IMR-90 (cell line): Measurements from ENCODE around the gene HINT2. TPM values are rescaled to one million over a fixed set of nuclear protein-coding genes. Genes with fewer than 3 reads are reported as not detected.

ENCODE experiments used
- ATAC-seq: fragments of 200-7000 bp; cut with Tn5 transposase; 2 replicates; pipeline ENCODE4 v1.9.1; 2020; ENCODE audit warnings: low read depth, mild to moderate bottlenecking, moderate library complexity
- BruUV-seq: library from RNA; stranded (reverse); fragments of 400-500 nt; replicated peaks from 2 replicates; lab custom pipeline; 2021; lab: Mats Ljungman, UMichigan
- CTCF ChIA-PET: fragments of 300-600 bp; formaldehyde crosslinking; extraction: SDS; loops from one replicate; lab custom pipeline; 2021; ENCODE audit warnings: antibody characterized with exemption; lab: Yijun Ruan, JAX
- POLR2A ChIA-PET: fragments of 300-600 bp; sonication (Branson Sonifier 250); formaldehyde crosslinking; loops from one replicate; lab custom pipeline; 2022; ENCODE audit warnings: antibody characterized with exemption; ENCODE audit not compliant: unreplicated experiment; lab: Charles Lee
- DNase-seq: peaks from one replicate; pipeline ENCODE4 v3.0.0; 2013
- H2AFZ ChIP-seq: replicated peaks from 2 replicates; pipeline ENCODE3; 2013; ENCODE audit warnings: low read length, mild to moderate bottlenecking; ENCODE audit not compliant: poor library complexity
- H2AK5ac ChIP-seq: 2 replicates; pipeline ENCODE4 v1.6.1; 2013; ENCODE audit warnings: low read depth, low read length, inconsistent platforms
- H2AK9ac ChIP-seq: replicated peaks from 2 replicates; pipeline ENCODE3; 2013; ENCODE audit warnings: mild to moderate bottlenecking, low read depth, low read length, moderate library complexity; ENCODE audit not compliant: poor library complexity
- H2BK120ac ChIP-seq: 2 replicates; pipeline ENCODE4 v1.6.1; 2013; ENCODE audit warnings: low read depth, low read length, inconsistent platforms
- H2BK15ac ChIP-seq: 3 replicates; pipeline ENCODE4 v1.6.1; 2013; ENCODE audit warnings: low read depth, low read length, inconsistent platforms
- H2BK20ac ChIP-seq: 2 replicates; pipeline ENCODE4 v1.6.1; 2013; ENCODE audit warnings: low read depth, mild to moderate bottlenecking, inconsistent platforms, low read length, moderate library complexity
- H2BK5ac ChIP-seq: 2 replicates; pipeline ENCODE4 v1.6.1; 2013; ENCODE audit warnings: mild to moderate bottlenecking, low read depth, low read length, inconsistent platforms; ENCODE audit not compliant: poor library complexity, severe bottlenecking
- H3K14ac ChIP-seq: replicated peaks from 2 replicates; pipeline ENCODE4 v1.6.1; 2013; ENCODE audit warnings: low read depth, low read length, inconsistent platforms
- H3K18ac ChIP-seq: 2 replicates; pipeline ENCODE4 v1.6.1; 2013; ENCODE audit warnings: low read depth, low read length, control low read depth
- H3K23ac ChIP-seq: 2 replicates; pipeline ENCODE4 v1.6.1; 2013; ENCODE audit warnings: low read depth, low read length, inconsistent platforms
- H3K27ac ChIP-seq: 2 replicates; pipeline ENCODE4 v1.5.1; 2013; ENCODE audit warnings: mild to moderate bottlenecking, control low read depth, low read length; ENCODE audit not compliant: insufficient read depth
- H3K27me3 ChIP-seq: 2 replicates; pipeline ENCODE4 v1.6.1; 2013; ENCODE audit warnings: low read length; ENCODE audit not compliant: control insufficient read depth, insufficient read depth
- H3K36me3 ChIP-seq: 2 replicates; pipeline ENCODE4 v1.6.1; 2013; ENCODE audit warnings: low read length, mixed read lengths; ENCODE audit not compliant: control insufficient read depth, insufficient read depth
- H3K4ac ChIP-seq: 2 replicates; pipeline ENCODE4 v1.6.1; 2013; ENCODE audit warnings: low read depth, low read length, inconsistent platforms
- H3K4me1 ChIP-seq: 2 replicates; pipeline ENCODE4 v1.6.1; 2013; ENCODE audit warnings: low read length, mixed read lengths; ENCODE audit not compliant: control insufficient read depth, insufficient read depth
- H3K4me2 ChIP-seq: 2 replicates; pipeline ENCODE4 v1.6.1; 2013; ENCODE audit warnings: low read depth, mild to moderate bottlenecking, control low read depth, low read length, moderate library complexity
- H3K4me3 ChIP-seq: 2 replicates; pipeline ENCODE4 v1.5.1; 2013; ENCODE audit warnings: low read depth, mild to moderate bottlenecking, control low read depth, low read length, moderate library complexity; ENCODE audit not compliant: insufficient read depth
- H3K56ac ChIP-seq: 2 replicates; pipeline ENCODE4 v1.6.1; 2013; ENCODE audit warnings: low read length, inconsistent platforms; ENCODE audit not compliant: insufficient read depth; ENCODE audit errors: extremely low read depth
- H3K79me1 ChIP-seq, 2 experiments: 2 replicates each; pipeline ENCODE4 v1.6.1; 2013; ENCODE audit warnings: low read length in 2 of 2, inconsistent platforms in 1 of 2, low read depth in 1 of 2
- H3K9ac ChIP-seq: 2 replicates; pipeline ENCODE4 v1.6.1; 2013; ENCODE audit warnings: low read depth, low read length, control low read depth
- H3K9me1 ChIP-seq: 2 replicates; pipeline ENCODE4 v1.6.1; 2013; ENCODE audit warnings: low read length, inconsistent platforms; ENCODE audit not compliant: insufficient read depth
- H3K9me3 ChIP-seq: 2 replicates; pipeline ENCODE4 v1.6.1; 2013; ENCODE audit warnings: low read length; ENCODE audit not compliant: control insufficient read depth, insufficient read depth
- H4K20me1 ChIP-seq: 2 replicates; pipeline ENCODE4 v1.6.1; 2013; ENCODE audit warnings: low read length, inconsistent platforms; ENCODE audit not compliant: insufficient read depth
- H4K5ac ChIP-seq: 2 replicates; pipeline ENCODE4 v1.6.1; 2013; ENCODE audit warnings: mild to moderate bottlenecking, low read depth, low read length, control low read depth
- H4K8ac ChIP-seq, 2 experiments: 2 replicates each; pipeline ENCODE4 v1.6.1; 2013; ENCODE audit warnings: low read depth in 2 of 2, low read length in 2 of 2, control low read depth in 1 of 2, inconsistent platforms in 1 of 2
- H4K91ac ChIP-seq: 2 replicates; pipeline ENCODE4 v1.6.1; 2013; ENCODE audit warnings: low read depth, low read length, inconsistent platforms; ENCODE audit not compliant: insufficient read depth
- CHD1 ChIP-seq: IDR thresholded peaks from 2 replicates; pipeline ENCODE4 v1.6.1; 2012; ENCODE audit warnings: low read depth, low read length, improper control_type of control experiment
- CTCF ChIP-seq: conservative IDR thresholded peaks from 2 replicates; pipeline ENCODE4 v1.5.1; 2012; ENCODE audit warnings: mild to moderate bottlenecking, low read depth, low read length, improper control_type of control experiment
- FOS ChIP-seq: fragments of 150-350 bp; IDR thresholded peaks from 2 replicates; pipeline ENCODE4 v1.6.1; 2016; ENCODE audit warnings: low read depth, low read length
- MAZ ChIP-seq: IDR thresholded peaks from 2 replicates; pipeline ENCODE4 v1.6.1; 2012; ENCODE audit warnings: low read depth, mild to moderate bottlenecking, low read length, improper control_type of control experiment, moderate library complexity, borderline replicate concordance
- MXI1 ChIP-seq: IDR thresholded peaks from 2 replicates; pipeline ENCODE4 v1.6.1; 2012; ENCODE audit warnings: low read depth, mild to moderate bottlenecking, low read length, moderate library complexity, borderline replicate concordance
- NFE2L2 ChIP-seq: fragments of 150-350 bp; IDR thresholded peaks from 2 replicates; pipeline ENCODE4 v1.6.1; 2016; ENCODE audit warnings: low read depth, mild to moderate bottlenecking, low read length
- POLR2A ChIP-seq: IDR thresholded peaks from 2 replicates; pipeline ENCODE4 v1.6.1; 2012; ENCODE audit warnings: mild to moderate bottlenecking, low read depth, low read length
- RAD21 ChIP-seq: IDR thresholded peaks from 2 replicates; pipeline ENCODE4 v1.6.1; 2012; ENCODE audit warnings: low read length, improper control_type of control experiment
- RCOR1 ChIP-seq: IDR thresholded peaks from 2 replicates; pipeline ENCODE4 v1.6.1; 2012; ENCODE audit warnings: mild to moderate bottlenecking, low read length, improper control_type of control experiment; ENCODE audit not compliant: insufficient replicate concordance
- RFX5 ChIP-seq: IDR thresholded peaks from 2 replicates; pipeline ENCODE4 v1.8.0; 2012; ENCODE audit warnings: low read depth, mild to moderate bottlenecking, low read length, moderate library complexity
- SMC3 ChIP-seq: fragments of 150-350 bp; IDR thresholded peaks from 2 replicates; pipeline ENCODE4 v1.6.1; 2016; ENCODE audit warnings: low read depth, mild to moderate bottlenecking, antibody characterized with exemption, low read length, moderate library complexity
- WGBS, 2 experiments: methylation state at CpG; one replicate each; pipeline versions ENCODE4 v1.1.5 to v1.1.7; 2013; ENCODE audit warnings: missing lambda C conversion rate in 2 of 2; ENCODE audit not compliant: insufficient read length in 1 of 2; ENCODE audit errors: extremely low coverage in 2 of 2; 5-methylcytosine and 5-hydroxymethylcytosine counted together
- dilution Hi-C: fragments of 300-500 bp; cut with HindIII; formaldehyde crosslinking; loops from one replicate; pipeline ENCODE4 v1.14.3; 2018; ENCODE audit warnings: low sequenced_read_pairs; ENCODE audit not compliant: unreplicated experiment
- in situ Hi-C: fragments of 300-500 bp; cut with MboI; formaldehyde crosslinking; loops from 3 replicates; pipeline ENCODE4 v1.14.3; 2019; ENCODE audit warnings: low sequenced_read_pairs, inconsistent platforms, mixed read lengths
- intact Hi-C: fragments of 100-400 bp; cut with micrococcal nuclease; formaldehyde crosslinking; loops from 2 replicates; pipeline ENCODE4 v1.10.0; 2022
- polyA plus RNA-seq, 3 experiments: library from polyadenylated mRNA; depleted of rRNA; stranded (reverse); fragments of >200 nt; gene quantifications; 2 replicates each; pipeline ENCODE4 v1.2.3, GENCODE V29; 2012; ENCODE audit warnings: low replicate concordance in 1 of 3
- total RNA-seq: library from RNA; depleted of rRNA; stranded (reverse); fragments of >200 nt; gene quantifications from 2 replicates; pipeline ENCODE4 v1.2.3, GENCODE V29; 2012
- TF ChIP-seq, protein P1 (sequence below): fragments of 150-350 bp; IDR thresholded peaks from 2 replicates; pipeline ENCODE4 v1.6.1; 2016; ENCODE audit warnings: low read depth, mild to moderate bottlenecking, low read length, moderate library complexity, borderline replicate concordance
- TF ChIP-seq, protein P2 (sequence below): fragments of 150-350 bp; IDR thresholded peaks from 2 replicates; pipeline ENCODE4 v1.6.1; 2017; ENCODE audit warnings: mild to moderate bottlenecking, antibody characterized with exemption, low read length, low read depth

Gene HINT2
- total and polyA plus RNA-seq, 2 of the 4 experiments (the other 2 are of a cell fraction): 7.5 to 20.6 TPM

DNA sequence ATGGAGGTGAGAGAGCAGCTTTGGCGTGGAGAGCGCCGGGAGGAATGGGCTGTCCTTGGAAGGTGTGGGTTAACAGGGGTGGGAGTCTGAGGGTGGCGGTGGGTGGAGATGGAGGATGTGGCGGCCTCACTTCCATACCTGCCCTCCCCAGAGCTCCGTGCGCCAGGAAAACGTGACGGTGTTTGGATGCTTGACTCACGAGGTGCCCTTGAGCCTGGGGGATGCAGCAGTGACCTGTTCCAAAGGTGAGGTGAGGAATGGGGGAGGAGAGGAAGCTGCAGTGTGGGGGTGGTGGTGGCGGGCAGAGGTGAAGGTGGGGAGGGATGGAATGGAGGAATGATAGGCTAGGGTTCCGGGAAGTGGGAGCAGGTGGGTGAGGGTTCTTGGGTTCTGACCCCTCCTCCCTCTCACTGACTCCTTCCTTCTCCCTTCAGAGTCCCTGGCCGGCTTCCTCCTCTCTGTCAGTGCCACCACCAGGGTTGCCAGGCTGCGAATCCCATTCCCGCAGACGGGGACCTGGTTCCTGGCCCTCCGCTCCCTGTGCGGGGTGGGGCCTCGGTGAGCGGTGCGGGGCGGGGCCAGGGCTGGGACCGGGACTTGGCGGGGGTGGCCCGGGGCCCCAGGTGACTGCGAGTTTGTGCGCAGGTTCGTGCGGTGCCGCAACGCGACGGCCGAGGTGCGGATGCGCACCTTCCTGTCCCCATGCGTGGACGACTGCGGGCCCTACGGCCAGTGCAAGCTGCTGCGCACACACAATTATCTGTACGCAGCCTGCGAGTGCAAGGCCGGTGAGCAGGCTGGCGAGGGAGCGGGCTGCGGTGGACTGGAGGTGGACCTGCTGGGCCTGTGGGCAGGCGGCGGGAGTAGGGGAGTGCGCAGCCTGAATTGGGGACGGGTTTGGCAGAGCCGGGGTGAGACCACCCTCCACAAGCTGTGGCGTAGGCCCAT, 31.3 kb upstream of the HINT2 start:
- H3K27me3 ChIP-seq: no peaks in the 10 kb centered on the region
- H3K4ac ChIP-seq: peak overlapping the region; percentile 53; the same call in 1 of the 2 replicates
- H3K14ac ChIP-seq: peak overlapping the region; percentile 44
- ChIA-PET POLR2A (no interaction called here), CTCF (interaction anchor here (2.3 kb wide), 1 partner anchor 36 kb away, joined by 6 read pairs; no protein-coding TSS in a partner anchor)
- in situ Hi-C loops (no loop called here), dilution Hi-C loops (no loop called here), intact Hi-C loops (loop anchor here (2.0 kb wide), 1 partner anchor 17 kb away; the partner anchor contains the start of genes FAM221B and TMEM8B)
- peak overlapping the region; percentile 43; the same call in 1 of the 2 replicates for H3K23ac ChIP-seq
- H2BK20ac ChIP-seq: peak overlapping the region; percentile 19; the same call in 1 of the 2 replicates
- no peaks in the 10 kb centered on the region for H3K9me3 ChIP-seq
- H4K5ac ChIP-seq: no peak overlapping the region
- peaks cover 4 to 6% of the 10 kb centered on the region in 2 experiments; a peak in 1 of 4 replicates for H3K79me1 ChIP-seq
- peak overlapping the region; percentile 17 for H2AK9ac ChIP-seq
- peak overlapping the region; percentile 86; the same call in 1 of the 3 replicates for H2BK15ac ChIP-seq
- no peak for DNase-seq
- H3K4me3 ChIP-seq: no peak overlapping the region
- H3K27ac ChIP-seq: no peak overlapping the region
- no peak overlapping the region for H3K4me2 ChIP-seq
- peaks cover 20% of the 10 kb centered on the region for H3K4me1 ChIP-seq
- H3K9me1 ChIP-seq: peaks cover 23% of the 10 kb centered on the region
- peak overlapping the region; percentile 32 for H2BK5ac ChIP-seq
- peaks cover 9% of the 10 kb centered on the region; the same call in 1 of the 2 replicates for H4K20me1 ChIP-seq
- 78% methylated on average over 34 of the region's 53 CpGs; no CpG with 5 or more reads in 1 of the 2 experiments for WGBS, 2 experiments
- H4K91ac ChIP-seq: peak overlapping the region; percentile 11; the same call in 1 of the 2 replicates
- H3K56ac ChIP-seq: no peak overlapping the region
- H2BK120ac ChIP-seq: no peak overlapping the region
- H3K18ac ChIP-seq: no peak overlapping the region
- H3K9ac ChIP-seq: no peak overlapping the region
- H3K36me3 ChIP-seq: peaks cover 9% of the 10 kb centered on the region
- no TSS peak for BruUV-seq
- peak overlapping the region; percentile 90 for H2AK5ac ChIP-seq
- no peak overlapping the region for H2AFZ ChIP-seq
- H4K8ac ChIP-seq: peak overlapping the region; percentile 12 to 58; a peak in 1 of 4 replicates
- ATAC-seq: no peak
- TF ChIP-seq, protein P1, sequence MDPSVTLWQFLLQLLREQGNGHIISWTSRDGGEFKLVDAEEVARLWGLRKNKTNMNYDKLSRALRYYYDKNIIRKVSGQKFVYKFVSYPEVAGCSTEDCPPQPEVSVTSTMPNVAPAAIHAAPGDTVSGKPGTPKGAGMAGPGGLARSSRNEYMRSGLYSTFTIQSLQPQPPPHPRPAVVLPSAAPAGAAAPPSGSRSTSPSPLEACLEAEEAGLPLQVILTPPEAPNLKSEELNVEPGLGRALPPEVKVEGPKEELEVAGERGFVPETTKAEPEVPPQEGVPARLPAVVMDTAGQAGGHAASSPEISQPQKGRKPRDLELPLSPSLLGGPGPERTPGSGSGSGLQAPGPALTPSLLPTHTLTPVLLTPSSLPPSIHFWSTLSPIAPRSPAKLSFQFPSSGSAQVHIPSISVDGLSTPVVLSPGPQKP: no peak
- TF ChIP-seq RFX5 (no peak), POLR2A (no peak), NFE2L2 (no peak), RAD21 (no peak), MAZ (no peak), MXI1 (no peak), CTCF (no peak), FOS (no peak), CHD1 (no peak), SMC3 (no peak), RCOR1 (no peak)
- TF ChIP-seq, protein P2, sequence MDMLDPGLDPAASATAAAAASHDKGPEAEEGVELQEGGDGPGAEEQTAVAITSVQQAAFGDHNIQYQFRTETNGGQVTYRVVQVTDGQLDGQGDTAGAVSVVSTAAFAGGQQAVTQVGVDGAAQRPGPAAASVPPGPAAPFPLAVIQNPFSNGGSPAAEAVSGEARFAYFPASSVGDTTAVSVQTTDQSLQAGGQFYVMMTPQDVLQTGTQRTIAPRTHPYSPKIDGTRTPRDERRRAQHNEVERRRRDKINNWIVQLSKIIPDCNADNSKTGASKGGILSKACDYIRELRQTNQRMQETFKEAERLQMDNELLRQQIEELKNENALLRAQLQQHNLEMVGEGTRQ: no peak
